GM19025 (cell line): ENCODE data around the gene UCN2.

Experiments used
- ATAC-seq: cut with Tn5 transposase; IDR thresholded peaks from one replicate; pipeline ENCODE4 v1.9.1; 2021; ENCODE audit warnings: mild to moderate bottlenecking, low read depth, moderate library complexity; ENCODE audit not compliant: unreplicated experiment

The UCN2 gene

GRCh38 chr3:48591886-48592518 lies 28.4 kb upstream of the UCN2 start:
- no peak for ATAC-seq

GRCh38 chr3:48591436-48591835 lies 27.9 kb upstream of the UCN2 start:
- ATAC-seq = no peak

GRCh38 chr3:48588230-48588629 lies 24.6 kb upstream of the UCN2 start:
- ATAC-seq = no peak

DNA sequence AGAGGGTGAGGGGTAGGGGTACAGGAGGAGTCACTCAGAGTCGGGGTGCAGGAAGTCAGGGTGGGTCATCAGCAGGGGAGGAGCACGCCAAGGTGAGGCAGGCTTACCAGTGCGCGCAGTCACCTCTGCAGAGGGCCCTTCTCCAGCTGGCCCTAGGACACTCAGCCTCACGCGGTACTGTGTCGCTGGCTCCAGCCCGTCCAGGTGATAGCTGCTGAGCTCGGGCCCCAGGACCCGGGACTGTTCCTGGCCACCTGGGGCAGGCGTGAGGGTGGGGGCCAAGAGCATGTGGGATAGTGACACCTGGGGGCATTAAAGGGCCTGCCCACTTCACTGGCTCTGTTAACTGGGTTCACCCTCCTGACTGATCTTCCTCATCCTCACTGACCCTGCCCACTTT lies 24.1 kb upstream of the UCN2 start:
- ATAC-seq = no peak

GRCh38 chr3:48585411-48585810 lies 21.8 kb upstream of the UCN2 start:
- no peak for ATAC-seq

DNA sequence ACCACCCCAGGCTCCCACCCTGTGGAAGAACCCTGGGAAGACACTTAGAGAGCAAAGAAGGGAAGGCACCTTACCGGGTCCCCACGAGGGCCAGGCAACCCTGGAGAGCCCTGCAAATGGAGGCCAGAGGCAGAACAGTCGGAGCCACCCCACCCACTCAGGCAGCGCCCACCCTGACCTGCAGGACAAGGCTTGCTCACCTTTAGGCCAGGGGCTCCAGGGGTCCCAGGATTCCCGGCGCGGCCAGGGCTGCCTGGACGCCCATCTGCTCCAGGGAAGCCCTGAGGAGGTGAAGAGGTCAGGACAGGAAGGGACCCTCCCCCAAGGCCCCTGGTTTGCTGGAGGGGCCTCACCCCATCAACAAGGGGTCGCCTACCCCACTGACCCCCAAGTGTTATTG lies 21.3 kb upstream of the UCN2 start:
- no peak for ATAC-seq

DNA sequence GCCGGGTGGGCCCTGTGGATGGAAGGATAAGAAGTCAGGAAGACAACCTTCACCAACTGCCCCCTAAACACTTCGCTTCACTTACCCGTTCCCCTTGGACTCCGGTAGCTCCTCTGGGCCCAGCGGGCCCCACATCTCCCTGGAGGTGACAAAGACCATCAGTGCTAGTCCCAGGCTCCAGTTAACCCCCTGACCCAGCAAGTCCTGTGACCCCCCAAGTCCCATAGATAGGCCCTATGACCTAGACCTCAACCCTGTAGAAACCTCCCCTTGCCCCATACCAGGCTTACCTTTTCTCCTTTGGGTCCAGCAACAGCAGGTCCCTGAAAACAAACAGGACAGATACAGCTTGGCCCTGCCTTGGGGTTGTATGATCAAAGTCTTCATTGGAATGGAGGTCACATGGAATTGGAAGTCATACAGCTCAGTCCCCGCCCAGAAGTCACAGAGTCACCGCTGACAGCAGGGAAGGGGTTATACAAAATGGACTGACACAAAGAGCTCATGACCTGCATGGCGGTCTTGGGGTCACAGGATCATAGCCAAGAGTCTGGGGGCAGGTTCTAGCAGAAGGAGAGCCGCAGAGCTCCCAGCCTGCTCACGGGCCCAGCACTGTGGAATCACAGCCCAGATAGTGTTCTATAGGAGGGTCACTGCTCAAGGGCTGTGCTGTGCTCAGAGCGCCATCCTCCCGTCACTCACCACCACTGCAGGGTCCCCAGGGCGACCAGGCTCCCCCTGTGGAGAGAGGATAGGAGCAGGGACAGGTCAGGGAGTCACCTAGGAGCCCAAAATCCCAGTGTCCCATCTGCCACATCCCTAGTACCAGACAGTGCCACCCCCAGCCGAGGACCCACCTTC lies 18.3 kb upstream of the UCN2 start:
- no peak for ATAC-seq

DNA sequence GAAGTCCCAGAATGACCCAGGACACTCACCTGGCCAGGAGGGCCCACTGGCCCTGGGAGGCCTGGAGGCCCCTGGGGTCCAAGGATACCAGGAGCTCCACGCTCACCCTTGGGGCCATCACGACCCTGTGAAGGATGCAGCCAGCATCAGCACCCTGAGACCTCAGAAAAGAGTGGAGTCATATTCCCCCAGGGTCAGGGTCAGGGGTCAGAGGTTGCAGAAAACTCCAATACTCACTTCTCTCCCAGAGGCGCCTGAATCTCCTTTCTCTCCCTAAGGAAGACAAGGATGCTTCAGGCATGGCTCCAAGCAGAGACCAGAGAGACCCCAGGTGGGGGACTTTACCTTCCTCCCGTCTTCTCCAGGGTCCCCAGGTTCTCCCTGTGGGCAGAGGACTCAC lies 13.1 kb upstream of the UCN2 start:
- ATAC-seq = no peak

DNA sequence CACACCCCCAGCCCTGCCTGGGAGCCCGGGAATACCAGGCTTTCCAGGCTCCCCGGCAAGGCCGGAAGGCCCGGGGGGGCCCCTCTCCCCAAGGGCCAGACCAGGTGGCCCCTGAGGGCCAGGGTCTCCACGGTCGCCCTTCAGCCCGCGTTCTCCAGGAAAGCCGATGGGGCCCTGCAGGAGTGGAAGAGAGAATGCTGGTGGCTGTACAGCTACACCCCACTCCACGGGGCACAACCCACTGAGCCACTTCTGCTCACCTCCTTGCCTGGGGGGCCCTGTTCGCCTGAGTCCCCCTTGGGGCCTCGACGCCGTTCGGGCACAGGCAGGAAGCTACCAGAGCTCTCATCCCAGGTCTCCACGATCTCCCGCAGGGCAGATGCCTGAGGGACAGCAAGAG lies 11.8 kb upstream of the UCN2 start:
- ATAC-seq = no peak

DNA sequence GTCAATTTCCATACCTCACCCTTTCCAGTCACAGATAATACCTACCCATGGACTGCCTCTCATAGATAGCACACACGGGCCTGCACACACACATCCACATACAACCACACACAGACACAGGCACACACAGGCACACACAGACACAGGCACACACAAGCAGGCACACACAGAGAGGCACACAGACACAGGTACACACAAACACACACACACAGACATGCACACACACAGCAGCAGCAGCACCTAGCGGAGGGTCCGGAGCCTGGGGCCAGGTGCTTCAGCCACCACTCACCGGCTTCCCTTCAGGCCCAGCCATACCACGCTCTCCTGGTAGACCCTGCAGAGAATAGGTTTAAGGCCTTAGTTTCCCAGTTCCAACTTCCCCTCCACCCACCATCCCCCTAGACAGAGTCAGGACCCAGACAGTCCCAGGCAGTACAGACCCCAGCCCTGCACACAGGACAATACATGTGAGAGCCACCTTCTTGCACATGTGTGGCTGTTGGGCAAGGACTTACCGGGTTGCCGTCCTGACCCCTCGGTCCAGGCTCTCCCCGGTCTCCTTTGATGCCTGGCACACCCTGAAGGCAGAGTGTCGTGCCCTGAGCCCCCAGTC lies 10.5 kb upstream of the UCN2 start:
- ATAC-seq = no peak

DNA sequence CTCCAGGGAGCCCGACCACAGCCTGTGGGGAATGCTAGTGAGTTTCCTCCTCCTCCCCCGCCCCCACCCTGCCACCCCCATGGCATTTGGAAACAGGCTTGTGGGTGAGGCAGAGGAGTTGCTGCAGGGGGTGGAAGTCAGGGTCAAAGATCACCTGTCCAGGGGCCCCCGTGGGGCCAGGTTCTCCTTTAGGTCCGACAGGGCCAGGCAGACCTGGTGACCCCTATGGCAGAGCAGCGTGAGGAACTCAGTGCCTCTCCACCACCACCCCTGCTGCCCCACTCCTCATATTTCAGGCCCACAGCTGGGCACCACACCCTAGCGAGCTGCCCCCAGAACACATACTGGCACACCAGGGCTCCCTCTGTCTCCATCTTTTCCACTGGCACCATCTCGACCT lies 8.9 kb upstream of the UCN2 start:
- ATAC-seq = no peak

- ATAC-seq = no peak
Observed at GRCh38 chr3:48571938-48572337, 8.4 kb upstream of the UCN2 start.

- no peak for ATAC-seq
Observed at GRCh38 chr3:48569808-48570450, 6.3 kb upstream of the UCN2 start.

DNA sequence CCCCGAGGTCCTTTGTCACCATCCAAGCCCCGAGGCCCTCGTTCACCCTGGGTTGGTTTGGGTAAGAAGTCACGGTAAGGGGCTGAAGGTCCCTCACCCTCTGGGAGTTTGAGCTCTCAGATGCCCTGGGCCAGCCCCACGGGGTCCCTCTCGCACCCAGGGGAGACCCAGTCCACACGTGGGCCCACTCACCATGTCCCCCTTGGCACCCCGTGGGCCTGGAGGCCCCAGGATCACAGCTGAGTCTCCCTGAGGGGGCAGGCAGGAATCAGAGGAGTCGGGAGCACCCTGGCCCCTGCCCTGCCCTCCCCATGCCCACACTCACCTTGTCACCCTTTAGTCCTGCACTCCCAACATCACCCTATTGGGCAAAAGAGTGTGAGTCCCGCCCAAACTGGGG lies 5.8 kb upstream of the UCN2 start:
- no peak for ATAC-seq

DNA sequence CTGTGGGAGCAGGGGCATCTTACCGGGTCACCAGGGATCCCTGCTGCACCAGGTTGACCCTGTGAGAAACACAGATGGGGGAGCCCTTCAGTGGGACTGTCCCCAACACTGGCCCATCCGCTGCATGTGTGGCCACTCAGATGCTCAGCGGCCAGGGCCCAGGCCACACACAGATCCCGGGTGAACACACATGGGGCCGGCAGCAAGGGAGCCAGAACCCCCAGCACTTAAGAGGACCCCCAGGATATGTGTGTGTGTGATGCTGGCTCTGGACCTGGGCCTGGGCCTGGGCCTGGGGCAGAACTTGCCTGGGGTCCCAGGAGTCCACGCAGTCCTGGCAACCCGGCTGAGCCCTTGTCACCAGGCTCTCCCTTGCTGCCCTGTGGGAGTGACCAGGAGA lies 4.9 kb upstream of the UCN2 start:
- ATAC-seq = no peak

GRCh38 chr3:48567500-48567899 lies 3.9 kb upstream of the UCN2 start:
- no peak for ATAC-seq

DNA sequence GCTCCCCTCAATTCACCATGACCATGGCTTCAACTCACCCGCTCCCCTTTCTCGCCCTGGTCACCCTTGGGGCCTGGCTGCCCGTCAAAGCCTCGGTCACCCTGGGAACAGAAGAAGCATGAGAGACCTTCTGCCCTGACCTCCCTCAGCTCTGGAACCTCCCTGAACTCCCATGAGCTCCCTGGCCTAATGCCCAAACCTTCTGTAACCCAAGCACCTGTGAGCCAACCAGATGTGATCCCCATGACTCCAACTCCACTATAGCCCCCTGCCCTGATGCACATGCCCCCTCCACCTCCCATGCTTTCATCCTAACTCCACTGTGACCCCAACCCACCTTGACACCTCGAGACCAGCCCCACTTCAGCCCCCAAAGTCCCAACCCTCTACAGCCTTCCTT lies 3.5 kb upstream of the UCN2 start:
- ATAC-seq = no peak

DNA sequence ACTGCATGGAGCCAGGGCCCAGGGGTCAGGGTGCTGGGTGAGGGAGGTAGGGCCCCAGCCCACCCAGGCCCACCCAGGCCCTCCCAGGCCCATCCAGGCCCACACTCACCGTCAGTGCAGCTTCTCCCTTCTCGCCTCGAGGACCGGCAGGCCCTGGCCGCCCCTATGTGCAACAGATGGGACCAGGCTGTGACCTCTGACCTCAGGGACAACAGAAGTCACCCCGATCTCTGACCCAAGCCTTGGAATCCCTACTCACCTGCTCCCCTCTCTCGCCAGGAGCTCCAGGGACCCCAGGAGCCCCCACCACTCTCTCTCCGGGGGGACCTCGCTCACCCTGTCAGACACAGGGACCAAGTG lies 2.8 kb upstream of the UCN2 start:
- no peak for ATAC-seq

DNA sequence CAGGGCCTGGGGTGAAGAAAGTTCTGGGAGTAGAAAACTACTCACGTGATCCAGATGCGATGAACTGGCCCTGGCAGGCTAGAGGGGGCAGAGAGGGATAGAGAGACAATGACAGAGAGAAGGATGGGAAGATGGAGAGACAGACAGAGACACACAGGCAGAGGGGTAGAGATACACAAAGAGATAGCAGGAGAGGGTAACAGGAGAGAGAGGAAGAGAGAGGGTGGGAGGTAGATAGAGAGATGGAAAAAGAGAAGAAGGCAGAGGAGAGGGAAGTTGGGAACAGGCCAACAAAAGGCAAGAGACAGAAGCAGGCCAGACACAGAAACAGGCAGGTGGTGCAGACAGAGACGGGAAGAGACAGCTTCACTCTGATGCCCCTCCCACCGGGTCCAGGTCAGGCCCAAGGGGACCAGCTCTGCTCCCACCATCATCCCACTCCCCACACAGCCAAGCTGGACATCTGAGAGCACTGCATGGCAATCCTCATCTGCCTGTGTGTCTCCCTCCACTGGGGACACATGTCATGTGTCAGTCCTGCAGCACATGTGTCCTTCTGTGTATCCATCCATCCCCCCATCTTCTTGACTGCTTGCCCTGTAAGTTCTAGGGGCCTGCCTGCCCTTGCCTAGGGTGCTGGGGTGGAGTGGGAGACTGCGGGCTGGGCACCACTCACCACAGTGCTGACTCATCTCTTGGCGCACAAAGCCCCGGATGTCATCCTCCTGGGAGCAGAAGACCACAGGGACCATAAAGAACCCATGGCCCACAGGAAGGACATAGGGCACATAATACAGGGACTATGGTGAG lies 2.2 kb upstream of the UCN2 start:
- no peak for ATAC-seq

DNA sequence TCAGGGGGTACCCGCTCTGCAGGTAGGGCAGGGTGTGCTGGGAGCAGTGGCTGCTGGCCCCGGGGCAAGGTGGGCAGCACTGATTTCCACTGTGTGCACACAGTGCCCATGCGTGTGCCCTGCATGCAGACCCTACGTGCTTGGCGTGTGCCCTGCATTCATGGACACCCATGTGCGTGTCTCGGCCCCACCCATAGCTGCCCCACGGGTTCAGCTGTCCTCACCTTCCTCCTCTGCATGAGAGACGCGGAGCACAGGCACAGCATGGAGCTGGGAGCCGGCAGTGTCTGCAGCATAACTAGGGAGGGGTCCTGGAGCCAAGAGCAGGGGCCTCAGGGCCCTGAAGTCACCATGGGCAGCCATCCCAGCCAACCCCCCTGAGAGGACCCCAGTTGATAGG lies 1.6 kb upstream of the UCN2 start:
- no peak for ATAC-seq

DNA sequence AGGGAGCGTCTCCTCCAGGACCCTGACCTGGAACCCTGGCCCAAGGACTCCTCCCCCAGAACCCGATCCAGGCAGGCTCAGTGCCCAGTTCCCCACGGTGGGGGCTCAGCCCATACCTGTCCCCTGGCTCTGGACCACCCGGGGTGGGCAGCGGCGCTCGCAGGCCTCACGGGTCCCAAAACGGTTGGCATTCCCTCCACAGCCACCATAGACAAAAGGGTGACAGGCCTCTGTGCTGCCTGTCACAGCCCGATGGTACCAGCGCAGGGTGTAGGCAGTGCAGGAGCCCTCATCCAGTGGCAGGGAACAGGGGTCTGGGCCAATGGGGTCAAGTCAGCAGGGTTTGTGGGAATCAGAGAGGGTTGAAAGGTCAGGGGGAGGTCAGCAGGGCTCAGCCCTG lies 1.1 kb upstream of the UCN2 start:
- no peak for ATAC-seq
